Caco-2 (cell line): Measurements from ENCODE around the gene HSD3B1. TPM values are rescaled to one million over a fixed set of nuclear protein-coding genes. Genes with fewer than 3 reads are reported as not detected.

Source experiments
- BruUV-seq: library from RNA; stranded (reverse); fragments of 400-500 nt; replicated peaks from 2 replicates; lab custom pipeline; 2021; lab: Mats Ljungman, UMichigan
- CTCF ChIA-PET: fragments of 300-600 bp; sonication (Branson Sonifier 250); formaldehyde crosslinking; loops from one replicate; lab custom pipeline; 2022; ENCODE audit warnings: antibody characterized with exemption; lab: Charles Lee
- POLR2A ChIA-PET: fragments of 300-600 bp; sonication (Branson Sonifier 250); formaldehyde crosslinking; loops from one replicate; lab custom pipeline; 2022; ENCODE audit warnings: antibody characterized with exemption; lab: Charles Lee
- DNase-seq, 2 experiments: peaks; one replicate each; pipeline versions ENCODE4 v3.0.0 to v3.0.0-alpha.2; 2020 to 2022
- H3K27me3 ChIP-seq: replicated peaks from 2 replicates; pipeline ENCODE4 v1.6.0; 2011; ENCODE audit warnings: low read length; ENCODE audit not compliant: control insufficient read depth, insufficient read depth
- H3K36me3 ChIP-seq: 2 replicates; pipeline ENCODE4 v1.5.1; 2011; ENCODE audit warnings: low read length; ENCODE audit not compliant: control insufficient read depth, insufficient read depth
- H3K4me1 ChIP-seq: fragments of 250-450 bp; sonication (Bioruptor Pico); 2 replicates; pipeline ENCODE4 v1.5.1; 2020; ENCODE audit warnings: mild to moderate bottlenecking
- H3K4me3 ChIP-seq: 2 replicates; pipeline ENCODE4 v1.5.1; 2011; ENCODE audit warnings: low read depth, mild to moderate bottlenecking, control low read depth, low read length
- H3K9me3 ChIP-seq: fragments of 250-450 bp; sonication (Bioruptor Pico); 2 replicates; pipeline ENCODE4 v1.5.1; 2020; ENCODE audit warnings: mild to moderate bottlenecking, moderate library complexity
- H3K27ac Mint-ChIP-seq: one replicate; pipeline ENCODE4 v1.8.0; 2022; ENCODE audit warnings: mixed read lengths; ENCODE audit not compliant: unreplicated experiment
- H3K27me3 Mint-ChIP-seq: one replicate; pipeline ENCODE4 v1.8.0; 2022; ENCODE audit warnings: mixed read lengths; ENCODE audit not compliant: insufficient read depth, unreplicated experiment
- H3K36me3 Mint-ChIP-seq: one replicate; pipeline ENCODE4 v1.8.0; 2022; ENCODE audit warnings: mild to moderate bottlenecking, mixed read lengths; ENCODE audit not compliant: insufficient read depth, unreplicated experiment
- H3K4me1 Mint-ChIP-seq: one replicate; pipeline ENCODE4 v1.8.0; 2022; ENCODE audit warnings: low read depth, mixed read lengths; ENCODE audit not compliant: unreplicated experiment
- H3K4me3 Mint-ChIP-seq: one replicate; pipeline ENCODE4 v1.8.0; 2022; ENCODE audit warnings: mild to moderate bottlenecking, moderate library complexity, mixed read lengths; ENCODE audit not compliant: unreplicated experiment
- H3K9me3 Mint-ChIP-seq: one replicate; pipeline ENCODE4 v1.8.0; 2022; ENCODE audit warnings: mixed read lengths; ENCODE audit not compliant: unreplicated experiment
- CTCF ChIP-seq, 2 experiments: fragments of 200-600 bp in 1 of 2; IDR thresholded peaks; 1 replicate in 1 of 2; 2 replicates in 1 of 2; pipeline versions ENCODE4 v1.5.1 to v1.8.0; 2011 to 2022; ENCODE audit warnings: antibody characterized with exemption in 1 of 2, control low read depth in 1 of 2, inconsistent platforms in 1 of 2, low read depth in 1 of 2, low read length in 1 of 2, mild to moderate bottlenecking in 1 of 2, moderate library complexity in 1 of 2; ENCODE audit not compliant: insufficient read depth in 1 of 2, severe bottlenecking in 1 of 2, unreplicated experiment in 1 of 2
- intact Hi-C: fragments of 100-400 bp; cut with micrococcal nuclease; formaldehyde crosslinking; loops from one replicate; pipeline ENCODE4 v1.10.0; 2022; ENCODE audit not compliant: unreplicated experiment
- total RNA-seq: library from RNA; stranded (reverse); gene quantifications from 2 replicates; pipeline ENCODE4 v1.2.3, GENCODE V29; 2022

Gene HSD3B1
- total RNA-seq, 1 experiment from 2014 or later, result 38.0 TPM

GRCh38 chr1:119490925-119491324 lies 16.1 kb upstream of the HSD3B1 start:
- CTCF ChIA-PET, result no interaction called here
- Mint-ChIP-seq H3K27me3 (no peaks in the 10 kb centered on the region), H3K27ac (no peak overlapping the region)

GRCh38 chr1:119492763-119493162 lies 14.2 kb upstream of the HSD3B1 start:
- H3K36me3 Mint-ChIP-seq, result no peaks in the 10 kb centered on the region
- BruUV-seq, result no TSS peak
- Histone ChIP-seq H3K9me3 (no peaks in the 10 kb centered on the region), H3K4me3 (no peak overlapping the region), H3K4me1 (peaks cover 32% of the 10 kb centered on the region), H3K27me3 (no peaks in the 10 kb centered on the region), H3K36me3 (no peaks in the 10 kb centered on the region)
- H3K9me3 Mint-ChIP-seq, result peaks cover 23% of the 10 kb centered on the region
- peaks cover 43% of the 10 kb centered on the region for H3K4me1 Mint-ChIP-seq
- H3K27me3 Mint-ChIP-seq, result no peaks in the 10 kb centered on the region
- ChIA-PET CTCF (no interaction called here), POLR2A (no interaction called here)
- no peak for TF ChIP-seq CTCF (IDR thresholded peaks at IDR 0.05; ENCODE audit: insufficient read depth in 1 of 2, low read depth in 1 of 2, low read length in 1 of 2, severe bottlenecking in 1 of 2, unreplicated experiment in 1 of 2)
- intact Hi-C loops, result no loop called here
- H3K4me3 Mint-ChIP-seq, result no peak overlapping the region
- DNase-seq, result no peak
- no peak overlapping the region for H3K27ac Mint-ChIP-seq

More at GRCh38 chr1:119490925-119491324, 16.1 kb upstream of the HSD3B1 start:
- H3K27me3 ChIP-seq, result no peaks in the 10 kb centered on the region
- no peaks in the 10 kb centered on the region for H3K9me3 ChIP-seq
- DNase-seq, result no peak
- no peak overlapping the region for H3K4me3 ChIP-seq
- no peak overlapping the region for H3K4me3 Mint-ChIP-seq
- no peaks in the 10 kb centered on the region for H3K36me3 ChIP-seq
- H3K36me3 Mint-ChIP-seq, result no peaks in the 10 kb centered on the region
- no TSS peak for BruUV-seq
- POLR2A ChIA-PET, result no interaction called here
- H3K4me1 ChIP-seq, result peaks cover 43% of the 10 kb centered on the region
- no peak for TF ChIP-seq CTCF (IDR thresholded peaks at IDR 0.05; ENCODE audit: insufficient read depth in 1 of 2, low read depth in 1 of 2, low read length in 1 of 2, severe bottlenecking in 1 of 2, unreplicated experiment in 1 of 2)
- peaks cover 49% of the 10 kb centered on the region for H3K4me1 Mint-ChIP-seq
- H3K9me3 Mint-ChIP-seq, result peaks cover 28% of the 10 kb centered on the region
- intact Hi-C loops, result no loop called here

- H3K27me3 Mint-ChIP-seq, result no peaks in the 10 kb centered on the region
- Histone ChIP-seq H3K36me3 (no peaks in the 10 kb centered on the region), H3K27me3 (no peaks in the 10 kb centered on the region), H3K4me1 (peaks cover 16% of the 10 kb centered on the region), H3K4me3 (no peak overlapping the region), H3K9me3 (no peaks in the 10 kb centered on the region)
- no peak for DNase-seq
- BruUV-seq, result no TSS peak
- no peak overlapping the region for H3K27ac Mint-ChIP-seq
- TF ChIP-seq CTCF (IDR thresholded peaks at IDR 0.05; ENCODE audit: insufficient read depth in 1 of 2, low read depth in 1 of 2, low read length in 1 of 2, severe bottlenecking in 1 of 2, unreplicated experiment in 1 of 2), result no peak
- peaks cover 7% of the 10 kb centered on the region for H3K36me3 Mint-ChIP-seq
- H3K9me3 Mint-ChIP-seq, result no peaks in the 10 kb centered on the region
- H3K4me3 Mint-ChIP-seq, result no peak overlapping the region
- POLR2A ChIA-PET, result interaction anchor here (0.6 kb wide), 1 partner anchor 40 kb away, joined by 3 read pairs; no protein-coding TSS in a partner anchor
- H3K4me1 Mint-ChIP-seq, result peaks cover 25% of the 10 kb centered on the region
- CTCF ChIA-PET, result no interaction called here
- intact Hi-C loops, result no loop called here
These were observed 2.2 kb upstream of the HSD3B1 start for GRCh38 chr1:119504831-119505230.
